ENCODE data around the gene FGF12.
"Not testable (repeated sequence)": the region's sequence is repeated elsewhere in the genome, so short reads cannot be mapped to it uniquely, and the experiment has no call there.

Gene FGF12

DNA sequence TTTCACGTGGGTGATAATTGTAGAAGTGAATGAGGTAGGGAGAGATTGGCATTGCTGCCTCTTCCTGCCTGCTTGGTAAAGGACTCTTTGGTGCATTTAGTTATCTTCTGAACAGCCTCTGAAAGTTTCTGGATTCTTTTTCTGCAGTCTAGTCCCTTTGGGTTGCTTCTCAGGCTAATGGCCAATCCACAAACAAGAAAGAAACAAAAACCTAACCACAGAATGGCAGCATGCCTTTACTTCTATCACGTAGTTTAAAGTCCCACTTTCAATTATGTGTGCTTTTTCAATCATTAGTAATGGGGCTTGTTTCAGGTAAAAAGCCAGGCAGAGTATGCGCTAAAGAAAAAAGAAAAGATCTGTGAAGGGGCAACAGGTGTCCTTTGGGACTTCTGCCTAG, 7.4 kb downstream of the FGF12 start:
- H3K27ac ChIP-seq (ENCODE audit: low read depth, low read length): no peak overlapping the region
- H2BK12ac ChIP-seq (ENCODE audit: low read length): no peak overlapping the region
- no peak overlapping the region for H3K18ac ChIP-seq (ENCODE audit: low read length)
- no peak overlapping the region for H3K4me2 ChIP-seq (ENCODE audit: low read length)
- no peaks in the 10 kb centered on the region for H3K79me2 ChIP-seq (ENCODE audit: control insufficient read depth, insufficient read depth, low read length, poor library complexity)
- H3K4ac ChIP-seq (ENCODE audit: low read depth, low read length): no peak overlapping the region
- DNase-seq: no peak
- no peak overlapping the region for H3K14ac ChIP-seq (ENCODE audit: low read length)
- H2AFZ ChIP-seq (ENCODE audit: insufficient read depth, low read length, poor library complexity): no peak overlapping the region
- H3K9me3 ChIP-seq (ENCODE audit: insufficient read depth, low read depth, low read length): no peaks in the 10 kb centered on the region
- no peaks in the 10 kb centered on the region for H3K79me1 ChIP-seq (ENCODE audit: low read length)
- H2BK120ac ChIP-seq (ENCODE audit: insufficient read depth, low read length, poor library complexity): no peak overlapping the region
- no peaks in the 10 kb centered on the region for H3K36me3 ChIP-seq (ENCODE audit: control insufficient read depth in 1 of 2, insufficient read depth in 2 of 2, low read length in 2 of 2)
- no peak overlapping the region for H4K8ac ChIP-seq (ENCODE audit: low read depth, low read length)
- no CpG with 5 or more reads among the region's 3 CpGs for WGBS (ENCODE audit: extremely low coverage, insufficient coverage, insufficient read length)
- H3K4me3 ChIP-seq (ENCODE audit: low read depth, low read length): no peak overlapping the region
- H4K91ac ChIP-seq (ENCODE audit: low read depth, low read length): no peak overlapping the region
- no peaks in the 10 kb centered on the region for H3K4me1 ChIP-seq (ENCODE audit: control insufficient read depth in 1 of 2, insufficient read depth in 2 of 2, low read length in 2 of 2)
- H3K9ac ChIP-seq (ENCODE audit: low read length): no peak overlapping the region
- no peaks in the 10 kb centered on the region for H3K27me3 ChIP-seq (ENCODE audit: insufficient read depth, low read length)
- no peak overlapping the region for H3K23ac ChIP-seq (ENCODE audit: low read length)
- H2AK5ac ChIP-seq (ENCODE audit: low read length): no peak overlapping the region
- H2BK5ac ChIP-seq (ENCODE audit: low read depth, low read length, poor library complexity): no peak overlapping the region
- no peak overlapping the region for H4K12ac ChIP-seq (ENCODE audit: low read depth, low read length)

DNA sequence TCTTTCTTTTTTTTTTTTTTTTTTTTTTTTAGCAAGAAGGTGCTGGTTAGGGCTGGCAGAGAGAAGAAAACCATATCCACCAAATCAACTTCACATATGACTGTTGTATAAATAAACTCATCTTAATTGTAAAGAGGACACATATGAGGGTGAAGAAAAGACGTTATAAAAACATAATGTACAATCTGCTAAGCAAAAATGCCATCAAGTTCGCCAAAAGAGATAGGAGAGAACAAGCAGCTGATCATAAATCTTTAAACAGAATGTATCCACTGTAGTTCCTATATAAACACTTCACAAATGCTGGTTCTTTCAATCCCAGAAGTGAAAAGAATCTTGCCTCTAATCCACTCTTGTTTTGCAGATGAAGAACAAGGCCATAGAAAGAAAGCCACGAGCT, 9.2 kb downstream of the FGF12 start:
- Histone ChIP-seq H3K36me3 (ENCODE audit: control insufficient read depth in 1 of 2, insufficient read depth in 2 of 2, low read length in 2 of 2) (no peaks in the 10 kb centered on the region), H4K12ac (ENCODE audit: low read depth, low read length) (no peak overlapping the region), H3K79me2 (ENCODE audit: control insufficient read depth, insufficient read depth, low read length, poor library complexity) (no peaks in the 10 kb centered on the region), H2BK120ac (ENCODE audit: insufficient read depth, low read length, poor library complexity) (no peak overlapping the region), H3K9me3 (ENCODE audit: insufficient read depth, low read depth, low read length) (no peaks in the 10 kb centered on the region), H3K14ac (ENCODE audit: low read length) (no peak overlapping the region), H3K27me3 (ENCODE audit: insufficient read depth, low read length) (no peaks in the 10 kb centered on the region), H3K4me3 (ENCODE audit: low read depth, low read length) (no peak overlapping the region), H3K79me1 (ENCODE audit: low read length) (no peaks in the 10 kb centered on the region), H3K18ac (ENCODE audit: low read length) (no peak overlapping the region), H2BK5ac (ENCODE audit: low read depth, low read length, poor library complexity) (no peak overlapping the region), H3K9ac (ENCODE audit: low read length) (no peak overlapping the region), H4K91ac (ENCODE audit: low read depth, low read length) (no peak overlapping the region), H3K23ac (ENCODE audit: low read length) (no peak overlapping the region), H2AFZ (ENCODE audit: insufficient read depth, low read length, poor library complexity) (no peak overlapping the region), H4K8ac (ENCODE audit: low read depth, low read length) (no peak overlapping the region), H3K4me2 (ENCODE audit: low read length) (no peak overlapping the region), H3K27ac (ENCODE audit: low read depth, low read length) (no peak overlapping the region), H3K4me1 (ENCODE audit: control insufficient read depth in 1 of 2, insufficient read depth in 2 of 2, low read length in 2 of 2) (no peaks in the 10 kb centered on the region), H3K4ac (ENCODE audit: low read depth, low read length) (no peak overlapping the region), H2AK5ac (ENCODE audit: low read length) (no peak overlapping the region), H2BK12ac (ENCODE audit: low read length) (no peak overlapping the region)
- no CpG with 5 or more reads among the region's 3 CpGs for WGBS (ENCODE audit: extremely low coverage, insufficient coverage, insufficient read length)
- DNase-seq: no peak

DNA sequence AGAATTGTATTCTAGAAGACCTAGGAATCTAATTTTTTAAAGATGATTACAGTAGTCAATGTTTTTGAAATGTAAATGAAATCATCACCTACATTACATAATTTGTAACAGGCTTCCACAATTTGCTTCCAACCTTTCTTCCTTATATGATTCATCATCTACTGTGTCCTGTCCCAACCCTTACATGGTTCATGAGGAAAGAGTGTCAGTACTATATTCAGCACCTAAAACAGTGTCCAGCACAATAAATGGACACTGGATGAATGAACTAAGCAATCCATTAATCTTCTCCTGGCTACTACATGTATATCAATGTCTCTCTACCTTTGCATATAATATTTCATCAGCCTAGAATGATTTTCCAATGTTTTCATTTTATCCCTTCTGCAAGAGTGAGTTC, 12.2 kb downstream of the FGF12 start:
- Histone ChIP-seq H3K79me1 (ENCODE audit: low read length) (no peaks in the 10 kb centered on the region), H3K27ac (ENCODE audit: low read depth, low read length) (no peak overlapping the region), H3K9me3 (ENCODE audit: insufficient read depth, low read depth, low read length) (no peaks in the 10 kb centered on the region), H3K4me3 (ENCODE audit: low read depth, low read length) (no peak overlapping the region), H3K18ac (ENCODE audit: low read length) (no peak overlapping the region), H2AK5ac (ENCODE audit: low read length) (no peak overlapping the region), H3K27me3 (ENCODE audit: insufficient read depth, low read length) (no peaks in the 10 kb centered on the region), H3K79me2 (ENCODE audit: control insufficient read depth, insufficient read depth, low read length, poor library complexity) (no peaks in the 10 kb centered on the region), H3K4me1 (ENCODE audit: control insufficient read depth in 1 of 2, insufficient read depth in 2 of 2, low read length in 2 of 2) (no peaks in the 10 kb centered on the region), H4K8ac (ENCODE audit: low read depth, low read length) (no peak overlapping the region), H4K91ac (ENCODE audit: low read depth, low read length) (no peak overlapping the region), H3K14ac (ENCODE audit: low read length) (no peak overlapping the region), H3K36me3 (ENCODE audit: control insufficient read depth in 1 of 2, insufficient read depth in 2 of 2, low read length in 2 of 2) (no peaks in the 10 kb centered on the region), H3K4ac (ENCODE audit: low read depth, low read length) (no peak overlapping the region), H3K4me2 (ENCODE audit: low read length) (no peak overlapping the region), H2AFZ (ENCODE audit: insufficient read depth, low read length, poor library complexity) (no peak overlapping the region), H2BK120ac (ENCODE audit: insufficient read depth, low read length, poor library complexity) (no peak overlapping the region), H2BK5ac (ENCODE audit: low read depth, low read length, poor library complexity) (no peak overlapping the region), H2BK12ac (ENCODE audit: low read length) (no peak overlapping the region), H4K12ac (ENCODE audit: low read depth, low read length) (no peak overlapping the region), H3K23ac (ENCODE audit: low read length) (no peak overlapping the region), H3K9ac (ENCODE audit: low read length) (no peak overlapping the region)
- no peak for DNase-seq

DNA sequence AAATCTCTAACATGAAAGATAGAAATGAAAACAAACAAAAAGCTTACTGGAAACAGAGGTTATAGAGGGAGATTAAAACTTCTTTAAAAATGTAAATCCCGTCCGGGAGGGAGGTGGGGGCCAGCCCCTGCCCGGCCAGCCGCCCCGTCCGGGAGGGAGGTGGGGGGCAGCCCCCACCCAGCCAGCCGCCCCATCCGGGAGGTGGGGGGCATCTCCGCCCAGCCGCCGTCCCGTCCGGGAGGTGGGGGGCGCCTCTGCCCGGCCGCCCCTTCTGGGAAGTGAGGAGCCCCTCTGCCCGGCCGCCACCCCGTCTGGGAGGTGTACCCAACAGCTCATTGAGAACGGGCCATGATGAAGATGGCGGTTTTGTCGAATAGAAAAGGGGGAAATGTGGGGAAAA, 16.2 kb downstream of the FGF12 start:
- not testable (repeated sequence) for H3K79me2 ChIP-seq (ENCODE audit: control insufficient read depth, insufficient read depth, low read length, poor library complexity); H3K27ac ChIP-seq (ENCODE audit: low read depth, low read length); H3K9ac ChIP-seq (ENCODE audit: low read length); H3K23ac ChIP-seq (ENCODE audit: low read length); H3K4me3 ChIP-seq (ENCODE audit: low read depth, low read length); H3K4me2 ChIP-seq (ENCODE audit: low read length); H3K79me1 ChIP-seq (ENCODE audit: low read length); H2BK120ac ChIP-seq (ENCODE audit: insufficient read depth, low read length, poor library complexity); DNase-seq; H4K12ac ChIP-seq (ENCODE audit: low read depth, low read length); H3K4ac ChIP-seq (ENCODE audit: low read depth, low read length); H3K18ac ChIP-seq (ENCODE audit: low read length); H3K36me3 ChIP-seq (ENCODE audit: control insufficient read depth in 1 of 2, insufficient read depth in 2 of 2, low read length in 2 of 2); H3K27me3 ChIP-seq (ENCODE audit: insufficient read depth, low read length); H2BK5ac ChIP-seq (ENCODE audit: low read depth, low read length, poor library complexity); H2AFZ ChIP-seq (ENCODE audit: insufficient read depth, low read length, poor library complexity); H3K4me1 ChIP-seq (ENCODE audit: control insufficient read depth in 1 of 2, insufficient read depth in 2 of 2, low read length in 2 of 2); H3K14ac ChIP-seq (ENCODE audit: low read length); H4K91ac ChIP-seq (ENCODE audit: low read depth, low read length); H3K9me3 ChIP-seq (ENCODE audit: insufficient read depth, low read depth, low read length); H2AK5ac ChIP-seq (ENCODE audit: low read length); H2BK12ac ChIP-seq (ENCODE audit: low read length); H4K8ac ChIP-seq (ENCODE audit: low read depth, low read length)
- no CpG with 5 or more reads among the region's 22 CpGs for WGBS (ENCODE audit: extremely low coverage, insufficient coverage, insufficient read length)

DNA sequence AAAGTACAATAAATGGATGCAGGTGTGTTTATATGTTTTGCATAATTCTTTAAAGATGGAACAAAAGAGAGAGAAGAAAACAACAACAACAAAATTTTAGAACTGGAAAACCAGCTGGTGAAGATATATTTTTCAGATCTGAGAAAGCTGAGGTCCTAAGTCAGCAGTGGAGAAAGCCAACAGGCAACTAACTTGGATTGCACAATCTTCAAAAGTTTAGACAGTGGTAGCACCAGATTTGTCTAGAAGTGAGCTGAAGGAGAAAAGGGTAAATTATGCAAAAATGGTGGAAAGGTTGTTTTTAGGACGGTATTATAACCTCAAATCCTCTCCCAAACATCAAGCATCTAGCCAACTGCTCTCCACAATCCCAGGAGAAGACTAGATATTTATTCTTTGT, 17.0 kb downstream of the FGF12 start:
- Histone ChIP-seq H3K36me3 (ENCODE audit: control insufficient read depth in 1 of 2, insufficient read depth in 2 of 2, low read length in 2 of 2) (no peaks in the 10 kb centered on the region), H3K4me2 (ENCODE audit: low read length) (no peak overlapping the region), H2AFZ (ENCODE audit: insufficient read depth, low read length, poor library complexity) (no peak overlapping the region), H3K79me2 (ENCODE audit: control insufficient read depth, insufficient read depth, low read length, poor library complexity) (no peaks in the 10 kb centered on the region), H3K4ac (ENCODE audit: low read depth, low read length) (no peak overlapping the region), H3K14ac (ENCODE audit: low read length) (no peak overlapping the region), H3K9me3 (ENCODE audit: insufficient read depth, low read depth, low read length) (no peaks in the 10 kb centered on the region), H3K27ac (ENCODE audit: low read depth, low read length) (no peak overlapping the region), H4K12ac (ENCODE audit: low read depth, low read length) (no peak overlapping the region), H4K91ac (ENCODE audit: low read depth, low read length) (no peak overlapping the region), H3K9ac (ENCODE audit: low read length) (no peak overlapping the region), H3K4me1 (ENCODE audit: control insufficient read depth in 1 of 2, insufficient read depth in 2 of 2, low read length in 2 of 2) (no peaks in the 10 kb centered on the region), H3K4me3 (ENCODE audit: low read depth, low read length) (no peak overlapping the region), H3K18ac (ENCODE audit: low read length) (no peak overlapping the region), H2BK5ac (ENCODE audit: low read depth, low read length, poor library complexity) (no peak overlapping the region), H2AK5ac (ENCODE audit: low read length) (no peak overlapping the region), H3K79me1 (ENCODE audit: low read length) (no peaks in the 10 kb centered on the region), H4K8ac (ENCODE audit: low read depth, low read length) (no peak overlapping the region), H2BK120ac (ENCODE audit: insufficient read depth, low read length, poor library complexity) (no peak overlapping the region), H3K27me3 (ENCODE audit: insufficient read depth, low read length) (no peaks in the 10 kb centered on the region), H2BK12ac (ENCODE audit: low read length) (no peak overlapping the region), H3K23ac (ENCODE audit: low read length) (no peak overlapping the region)
- WGBS (ENCODE audit: extremely low coverage, insufficient coverage, insufficient read length): no CpG with 5 or more reads among the region's 1 CpG
- DNase-seq: no peak
